HepG2 (cell line): ENCODE data around the gene PEAK3. TPM values are rescaled to one million over a fixed set of nuclear protein-coding genes. Genes with fewer than 3 reads are reported as not detected.
A peak's percentile ranks its signal among the peaks of the same experiment; 100 is the strongest.

ENCODE experiments used
- ARID4A ChIP-seq: sonication (generic); formaldehyde crosslinking; IDR thresholded peaks from 2 replicates; pipeline ENCODE4 v1.5.0; 2020; ENCODE audit warnings: mild to moderate bottlenecking, missing genetic modification reagents, borderline replicate concordance
- ATF3 ChIP-seq: sonication (generic); formaldehyde crosslinking; IDR thresholded peaks from 2 replicates; pipeline ENCODE4 v1.4.0; 2020; ENCODE audit warnings: missing genetic modification reagents
- ATF5 ChIP-seq: sonication (generic); formaldehyde crosslinking; IDR thresholded peaks from 2 replicates; pipeline ENCODE4 v1.4.0; 2020; ENCODE audit warnings: mild to moderate bottlenecking, low read depth, missing genetic modification reagents
- E2F1 ChIP-seq: sonication (generic); formaldehyde crosslinking; IDR thresholded peaks from 2 replicates; pipeline ENCODE4 v1.5.0; 2020; ENCODE audit warnings: missing genetic modification reagents
- GRHL1 ChIP-seq: sonication (generic); formaldehyde crosslinking; conservative IDR thresholded peaks from 2 replicates; pipeline ENCODE4 v1.8.0; 2022; ENCODE audit warnings: missing genetic modification reagents
- MTERF4 ChIP-seq: sonication (generic); formaldehyde crosslinking; IDR thresholded peaks from 2 replicates; pipeline ENCODE4 v1.8.0; 2023; ENCODE audit warnings: mild to moderate bottlenecking, missing genetic modification reagents
- NAIF1 ChIP-seq: sonication (generic); formaldehyde crosslinking; IDR thresholded peaks from 2 replicates; pipeline ENCODE4 v1.5.0; 2020; ENCODE audit warnings: mild to moderate bottlenecking, missing genetic modification reagents, borderline replicate concordance
- SP4 ChIP-seq: sonication (generic); formaldehyde crosslinking; IDR thresholded peaks from 2 replicates; pipeline ENCODE4 v1.8.1; 2023; ENCODE audit warnings: mild to moderate bottlenecking, missing genetic modification reagents
- ZNF17 ChIP-seq: sonication (generic); formaldehyde crosslinking; IDR thresholded peaks from 2 replicates; pipeline ENCODE4 v1.5.0; 2020; ENCODE audit warnings: mild to moderate bottlenecking, missing genetic modification reagents
- ZNF225 ChIP-seq: sonication (generic); formaldehyde crosslinking; IDR thresholded peaks from 2 replicates; pipeline ENCODE4 v1.4.0; 2020; ENCODE audit warnings: mild to moderate bottlenecking, missing genetic modification reagents
- ZNF350 ChIP-seq: sonication (generic); formaldehyde crosslinking; IDR thresholded peaks from 2 replicates; pipeline ENCODE4 v1.4.0; 2020; ENCODE audit warnings: mild to moderate bottlenecking, low read depth, missing genetic modification reagents, borderline replicate concordance
- ZNF770 ChIP-seq: sonication (generic); formaldehyde crosslinking; IDR thresholded peaks from 2 replicates; pipeline ENCODE4 v1.5.0; 2020; ENCODE audit warnings: mild to moderate bottlenecking, missing genetic modification reagents
- ZSCAN20 ChIP-seq: sonication (generic); formaldehyde crosslinking; IDR thresholded peaks from 2 replicates; pipeline ENCODE4 v1.4.0; 2020; ENCODE audit warnings: missing genetic modification reagents, mild to moderate bottlenecking, borderline replicate concordance
- polyA plus RNA-seq, 8 experiments: library from polyadenylated mRNA; depleted of rRNA in 3 of 8; stranded (reverse) in 7 of 8; unstranded in 1 of 8; fragments of >200 nt; fragmentation: Illumina TruSeq in 4 of 8; extraction: Trizol in 4 of 8; gene quantifications; 2 replicates each; pipeline versions ENCODE4 v1.2.1 to v1.2.3, GENCODE V29; 2011 to 2016; ENCODE audit warnings: low read depth in 4 of 8, missing spikeins in 1 of 8, mixed read lengths in 1 of 8; ENCODE audit not compliant: insufficient read depth in 1 of 8
- total RNA-seq, 5 experiments: library from RNA; depleted of rRNA; stranded (reverse); fragments of >200 nt; fragmentation: Illumina TruSeq; extraction: Trizol; gene quantifications; 2 replicates each; pipeline ENCODE4 v1.2.3, GENCODE V29; 2016; ENCODE audit warnings: low read depth in 1 of 5
- TF ChIP-seq, protein P1 (sequence below): IDR thresholded peaks from 2 replicates; pipeline ENCODE4 v1.6.1; 2016; ENCODE audit warnings: mild to moderate bottlenecking, missing biosample characterization, missing genetic modification reagents

The PEAK3 gene
- total and polyA plus RNA-seq, 2 of the 13 experiments (the other 11 are each of a cell fraction or from before 2014, with no cell fraction given), result not detected

DNA sequence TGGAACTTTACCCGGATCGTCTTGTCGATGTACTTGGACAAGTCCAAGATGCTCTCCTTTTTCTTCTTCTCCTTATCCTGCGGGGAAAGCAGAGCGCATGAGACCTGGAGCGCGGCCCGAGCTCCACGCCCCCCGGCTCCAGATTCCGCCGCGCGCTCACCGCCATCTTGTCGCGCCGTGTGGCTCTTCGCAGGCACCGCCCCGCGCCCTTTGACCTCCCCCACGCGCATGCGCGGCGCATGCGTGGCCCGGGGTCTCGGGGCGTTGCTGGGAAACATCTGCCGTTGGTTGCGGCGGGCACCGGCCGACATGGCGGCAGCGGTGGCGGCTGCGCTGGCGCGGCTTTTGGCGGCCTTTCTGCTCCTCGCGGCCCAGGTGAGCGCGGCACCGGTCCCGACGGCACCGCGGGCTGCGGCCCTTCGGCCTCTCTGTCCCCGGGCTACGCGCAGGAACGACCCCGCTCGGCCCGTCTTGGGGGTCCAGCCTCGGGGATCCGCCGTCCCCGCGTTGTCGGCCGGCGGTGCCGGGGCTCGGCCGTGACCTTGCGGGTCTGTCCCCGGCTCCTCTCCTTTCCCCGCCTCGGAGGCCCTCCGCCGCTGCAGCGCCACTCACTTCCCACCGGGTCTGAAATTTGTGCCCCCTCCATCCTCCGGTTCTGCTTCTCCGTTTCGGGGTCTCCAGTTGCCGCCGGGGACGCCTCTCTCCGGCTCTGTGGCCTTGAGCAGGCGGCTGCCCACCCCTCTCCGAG lies 46.6 kb upstream of the PEAK3 start, which contains the start of the genes LSM7 and SPPL2B (continued):
- TF ChIP-seq ARID4A (CRISPR knock-in tag) (peak; percentile 92), MTERF4 (CRISPR knock-in tag) (0 out of 2 replicates have a peak, but pooled peaks have one; percentile 30), SP4 (CRISPR knock-in tag) (peak; percentile 39; the same call in 1 of the 2 replicates), E2F1 (0 out of 2 replicates have a peak, but pooled peaks have one; percentile 62), ATF3 (peak; percentile 36; the same call in 1 of the 2 replicates), ZSCAN20 (CRISPR knock-in tag) (0 out of 2 replicates have a peak, but pooled peaks have one; percentile 34), ZNF225 (CRISPR knock-in tag) (no peak), ZNF17 (no peak), GRHL1 (no peak), ZNF350 (CRISPR knock-in tag) (0 out of 2 replicates have a peak, but pooled peaks have one; percentile 28), ATF5 (no peak), NAIF1 (CRISPR knock-in tag) (no peak), ZNF770 (CRISPR knock-in tag) (peak; percentile 31; the same call in 1 of the 2 replicates)
- TF ChIP-seq, protein P1, sequence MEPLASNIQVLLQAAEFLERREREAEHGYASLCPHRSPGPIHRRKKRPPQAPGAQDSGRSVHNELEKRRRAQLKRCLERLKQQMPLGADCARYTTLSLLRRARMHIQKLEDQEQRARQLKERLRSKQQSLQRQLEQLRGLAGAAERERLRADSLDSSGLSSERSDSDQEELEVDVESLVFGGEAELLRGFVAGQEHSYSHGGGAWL (CRISPR knock-in tag), result no peak; the same call in 1 of the 2 replicates
